Esophagus squamous epithelium (tissue), 4 donors: ENCODE data around the gene MATN1.

Source experiments
- CTCF ChIP-seq, 6 experiments: fragments of 450-650 bp in 4 of 6; fragments of 200-600 bp in 2 of 6; sonication (generic) in 2 of 6; IDR thresholded peaks; one replicate each; pipeline ENCODE4 v1.5.1; 2016 to 2019; ENCODE audit warnings: antibody characterized with exemption in 6 of 6, mild to moderate bottlenecking in 4 of 6, moderate library complexity in 4 of 6
- POLR2A ChIP-seq, 4 donors: fragments of 450-650 bp; IDR thresholded peaks; one replicate each; pipeline ENCODE4 v1.6.1; 2017; ENCODE audit warnings: antibody characterized with exemption in 4 of 4, mild to moderate bottlenecking in 4 of 4, moderate library complexity in 3 of 4

DNA sequence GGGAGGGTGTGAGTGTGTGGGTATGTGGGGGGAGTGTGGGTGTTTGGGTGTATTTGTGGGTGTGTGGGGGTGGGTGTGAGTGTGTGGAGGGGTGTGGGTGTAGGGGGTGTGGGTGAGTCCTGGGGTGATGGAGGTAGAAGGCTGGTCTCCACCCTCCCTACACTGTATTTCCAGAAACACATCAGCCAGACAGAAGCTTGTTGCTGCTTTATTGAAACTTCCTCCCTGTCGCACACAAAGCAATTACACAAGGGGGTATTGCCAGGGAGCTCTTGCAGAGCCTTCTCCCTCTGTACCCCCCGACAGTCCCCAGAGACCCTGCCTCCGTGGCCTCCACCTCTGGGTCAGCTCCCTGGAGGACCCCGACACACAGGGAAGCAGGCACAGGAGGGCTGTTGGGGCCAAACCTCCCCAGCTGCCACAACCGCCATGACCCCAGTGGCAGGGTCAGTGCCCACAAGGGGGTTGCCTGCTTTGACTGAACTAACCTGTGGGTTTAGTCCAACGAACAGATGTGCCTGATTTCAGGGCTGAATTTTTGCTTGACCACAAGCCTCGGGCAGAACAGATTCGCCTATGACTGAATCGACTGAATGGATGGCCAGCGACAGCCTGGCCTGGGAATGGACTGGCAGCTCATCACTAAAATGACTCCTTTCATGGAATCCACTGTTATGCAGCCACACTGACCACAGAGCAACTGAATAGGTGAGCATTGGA is 9.1 kb upstream of the MATN1 start:
- TF ChIP-seq POLR2A (IDR thresholded peaks at IDR 0.05), result no peak
- TF ChIP-seq CTCF (IDR thresholded peaks at IDR 0.05), result no peak
